Lower leg skin (tissue), 4 donors: Measurements from ENCODE around the gene TRIP11. TPM values are rescaled to one million over a fixed set of nuclear protein-coding genes. Genes with fewer than 3 reads are reported as not detected.

ENCODE experiments used
- DNase-seq, 2 donors: peaks; one replicate each; pipeline ENCODE4 v3.0.0-alpha.2; 2019; ENCODE audit warnings: low spot score in 2 of 2
- H3K4me3 ChIP-seq: fragments of 200-600 bp; sonication (generic); 2 replicates; pipeline ENCODE4 v1.5.1; 2017; ENCODE audit warnings: mild to moderate bottlenecking, low read depth; ENCODE audit not compliant: poor library complexity, severe bottlenecking
- POLR2A ChIP-seq, 2 donors: fragments of 450-650 bp; IDR thresholded peaks; one replicate each; pipeline ENCODE4 v1.6.1; 2016 to 2017; ENCODE audit warnings: antibody characterized with exemption in 2 of 2, mild to moderate bottlenecking in 1 of 2, moderate library complexity in 1 of 2
- WGBS, 2 donors: methylation state at CpG; one replicate each; pipeline ENCODE4 v1.1.5; 2018; 5-methylcytosine and 5-hydroxymethylcytosine counted together
- intact Hi-C: fragments of 100-400 bp; cut with DNase I; formaldehyde crosslinking; loops from one replicate; pipeline ENCODE4 v1.15.0; 2023; ENCODE audit warnings: low total_unique reads
- total RNA-seq, 4 donors: library from RNA; depleted of rRNA; stranded (reverse); fragments of >200 nt; gene quantifications; one replicate each; pipeline ENCODE4 v1.1.0, GENCODE V29; 2016
- TF ChIP-seq, protein P1 (sequence below), 3 donors: fragments of 450-650 bp; IDR thresholded peaks; one replicate each; pipeline ENCODE4 v1.5.1; 2016; ENCODE audit warnings: antibody characterized with exemption in 3 of 3, mild to moderate bottlenecking in 3 of 3, moderate library complexity in 2 of 3

Gene TRIP11
- total RNA-seq, 4 donors from 2014 or later: 18.5 to 37.0 (median 28.8) TPM

DNA sequence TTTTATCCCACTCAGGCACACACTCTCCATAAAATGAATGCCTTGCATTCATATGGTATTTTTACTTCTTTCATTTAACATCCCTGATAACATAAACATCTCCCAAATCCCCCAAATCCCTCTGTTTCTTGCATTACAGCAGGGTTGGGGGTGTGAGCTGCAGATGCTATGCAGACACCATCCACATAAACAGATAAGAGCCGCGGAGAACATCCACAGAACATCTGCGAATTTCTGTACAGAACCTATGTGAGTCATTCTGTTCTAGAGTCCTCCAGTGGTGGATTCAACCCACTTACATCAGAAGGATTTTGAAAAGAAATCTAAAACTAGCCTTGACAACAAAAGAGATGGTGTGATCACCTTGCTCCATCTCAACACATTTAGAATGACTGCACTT is 112.7 kb downstream of the TRIP11 start:
- no peak overlapping the region for H3K4me3 ChIP-seq
- DNase-seq: no peak
- intact Hi-C loops: no loop called here
- no peak for TF ChIP-seq POLR2A (IDR thresholded peaks at IDR 0.05)
- TF ChIP-seq, protein P1, sequence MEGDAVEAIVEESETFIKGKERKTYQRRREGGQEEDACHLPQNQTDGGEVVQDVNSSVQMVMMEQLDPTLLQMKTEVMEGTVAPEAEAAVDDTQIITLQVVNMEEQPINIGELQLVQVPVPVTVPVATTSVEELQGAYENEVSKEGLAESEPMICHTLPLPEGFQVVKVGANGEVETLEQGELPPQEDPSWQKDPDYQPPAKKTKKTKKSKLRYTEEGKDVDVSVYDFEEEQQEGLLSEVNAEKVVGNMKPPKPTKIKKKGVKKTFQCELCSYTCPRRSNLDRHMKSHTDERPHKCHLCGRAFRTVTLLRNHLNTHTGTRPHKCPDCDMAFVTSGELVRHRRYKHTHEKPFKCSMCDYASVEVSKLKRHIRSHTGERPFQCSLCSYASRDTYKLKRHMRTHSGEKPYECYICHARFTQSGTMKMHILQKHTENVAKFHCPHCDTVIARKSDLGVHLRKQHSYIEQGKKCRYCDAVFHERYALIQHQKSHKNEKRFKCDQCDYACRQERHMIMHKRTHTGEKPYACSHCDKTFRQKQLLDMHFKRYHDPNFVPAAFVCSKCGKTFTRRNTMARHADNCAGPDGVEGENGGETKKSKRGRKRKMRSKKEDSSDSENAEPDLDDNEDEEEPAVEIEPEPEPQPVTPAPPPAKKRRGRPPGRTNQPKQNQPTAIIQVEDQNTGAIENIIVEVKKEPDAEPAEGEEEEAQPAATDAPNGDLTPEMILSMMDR (IDR thresholded peaks at IDR 0.05): no peak
- 88 to 89% methylated on average over 3 of the region's 3 CpGs for WGBS, 2 donors

DNA sequence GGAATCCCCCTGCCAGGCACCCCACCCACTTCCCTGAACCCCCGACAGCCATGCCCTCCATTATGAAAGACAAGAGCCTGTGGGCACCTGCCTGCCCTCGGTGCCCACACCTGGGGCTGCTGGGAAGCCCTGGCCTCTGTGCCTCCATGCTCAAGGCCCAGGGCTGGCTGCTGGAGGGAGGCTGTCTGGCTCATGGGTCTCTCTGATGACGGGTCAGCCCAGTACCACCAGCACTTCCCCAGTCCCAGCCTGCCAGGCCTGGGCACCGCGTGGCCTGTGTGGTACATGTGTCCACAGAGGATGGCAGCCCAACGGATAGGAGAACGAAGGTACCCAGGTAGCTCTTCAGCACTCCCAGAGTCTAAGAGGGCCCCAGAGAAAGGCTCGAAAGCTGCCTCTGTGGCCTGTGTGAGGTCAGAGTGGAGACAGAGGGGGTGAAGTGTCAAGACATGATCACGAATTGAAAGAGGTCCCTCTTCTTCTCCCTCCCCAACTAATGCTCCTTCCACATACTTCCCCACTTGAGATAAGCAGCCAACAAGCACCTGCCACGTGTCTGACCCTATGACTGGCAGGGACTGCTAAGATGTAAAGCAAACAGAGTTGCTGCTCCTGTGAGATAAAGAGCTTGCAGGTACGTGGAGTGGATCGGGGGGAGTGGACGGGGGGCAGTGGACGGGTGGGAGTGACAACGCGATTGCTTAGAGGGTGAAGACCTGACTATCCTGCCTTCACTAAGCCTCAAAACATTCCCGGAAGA is 113.5 kb downstream of the TRIP11 start:
- TF ChIP-seq, protein P1 (IDR thresholded peaks at IDR 0.05): no peak
- WGBS, 2 donors: 82 to 89% methylated on average over 17 of the region's 17 CpGs
- H3K4me3 ChIP-seq: no peak overlapping the region
- intact Hi-C loops: no loop called here
- DNase-seq: no peak

- TF ChIP-seq POLR2A (IDR thresholded peaks at IDR 0.05): no peak
- TF ChIP-seq, protein P1 (IDR thresholded peaks at IDR 0.05): no peak
- 92 to 96% methylated on average over 10 of the region's 10 CpGs for WGBS, 2 donors
- intact Hi-C loops: no loop called here
- H3K4me3 ChIP-seq: no peak overlapping the region
- DNase-seq: no peak
These were observed 114.1 kb downstream of the TRIP11 start for GRCh38 chr14:91925727-91926121.

GRCh38 chr14:91925001-91925726 is 114.7 kb downstream of the TRIP11 start:
- no peak overlapping the region for H3K4me3 ChIP-seq
- no peak for DNase-seq
- TF ChIP-seq, protein P1 (IDR thresholded peaks at IDR 0.05): no peak
- TF ChIP-seq POLR2A (IDR thresholded peaks at IDR 0.05): no peak
- 39 to 47% methylated on average over 13 of the region's 13 CpGs for WGBS, 2 donors
- intact Hi-C loops: no loop called here

DNA sequence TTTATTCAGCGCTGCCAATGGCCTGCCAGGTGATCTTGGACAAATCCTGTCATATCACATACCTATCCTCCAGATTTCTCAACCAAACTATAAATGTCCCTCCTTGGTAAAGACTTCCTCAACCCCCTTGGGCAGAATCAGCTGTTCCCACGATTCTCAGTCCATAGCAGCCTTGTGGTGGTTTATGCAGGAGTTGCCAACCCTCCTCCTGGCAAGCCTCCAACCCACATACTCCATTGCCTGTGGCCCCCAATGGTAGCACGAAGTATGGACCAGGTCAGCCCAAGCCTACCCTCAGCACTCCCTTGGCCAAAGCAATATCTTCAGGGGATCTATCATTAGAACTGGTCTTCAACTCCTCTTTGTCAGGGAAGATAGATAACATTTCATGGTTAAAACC is 119.3 kb downstream of the TRIP11 start:
- no peak for DNase-seq
- 64 to 74% methylated on average over 3 of the region's 3 CpGs for WGBS, 2 donors
- no peak overlapping the region for H3K4me3 ChIP-seq
- TF ChIP-seq, protein P1 (IDR thresholded peaks at IDR 0.05): no peak
- no peak for TF ChIP-seq POLR2A (IDR thresholded peaks at IDR 0.05)
- intact Hi-C loops: no loop called here
